HG03342 (cell line): ENCODE results near the gene GALNT3.
A peak's percentile ranks its signal among the peaks of the same experiment; 100 is the strongest.

Experiments
- ATAC-seq: cut with Tn5 transposase; IDR thresholded peaks from one replicate; pipeline ENCODE4 v1.9.1; 2021; ENCODE audit warnings: mild to moderate bottlenecking, moderate library complexity; ENCODE audit not compliant: unreplicated experiment

The GALNT3 gene

DNA sequence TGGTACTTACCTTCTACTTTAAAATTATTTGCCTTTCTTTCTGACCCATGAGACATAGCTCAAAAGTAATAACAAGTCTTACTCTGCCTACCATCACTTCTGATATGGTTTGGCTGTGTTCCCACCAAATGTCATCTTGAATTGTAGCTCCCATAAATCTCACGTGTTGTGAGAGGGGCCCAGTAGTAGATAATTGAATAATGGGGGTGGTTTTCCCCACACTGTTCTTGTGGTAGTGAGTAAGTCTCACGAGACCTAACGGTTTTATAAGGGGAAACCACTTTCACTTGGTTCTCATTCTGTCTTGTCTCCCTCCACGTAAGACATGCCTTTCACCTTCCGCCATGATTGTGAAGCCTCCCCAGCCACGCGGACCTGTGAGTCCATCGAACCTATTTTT lies 47.5 kb downstream of the GALNT3 start:
- ATAC-seq: no peak

DNA sequence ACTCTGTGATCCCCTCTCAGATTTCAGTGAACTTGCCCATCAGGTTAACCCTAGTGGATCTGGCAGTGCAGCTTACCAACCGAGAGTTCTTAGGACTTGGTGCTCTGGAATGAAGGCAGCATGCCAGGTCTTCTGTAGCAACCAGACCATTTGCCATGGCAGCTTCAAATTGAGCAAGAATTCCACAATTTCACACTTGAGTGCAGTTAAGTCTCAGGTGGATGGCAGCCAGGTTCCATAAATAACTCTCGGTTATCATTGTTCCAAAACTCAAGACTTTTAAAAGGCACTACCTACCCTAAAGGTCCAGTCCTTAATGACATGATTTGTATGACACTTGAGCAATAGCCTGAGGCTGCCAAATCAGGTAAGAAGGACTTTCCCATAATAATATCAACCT lies 48.1 kb downstream of the GALNT3 start:
- no peak for ATAC-seq

DNA sequence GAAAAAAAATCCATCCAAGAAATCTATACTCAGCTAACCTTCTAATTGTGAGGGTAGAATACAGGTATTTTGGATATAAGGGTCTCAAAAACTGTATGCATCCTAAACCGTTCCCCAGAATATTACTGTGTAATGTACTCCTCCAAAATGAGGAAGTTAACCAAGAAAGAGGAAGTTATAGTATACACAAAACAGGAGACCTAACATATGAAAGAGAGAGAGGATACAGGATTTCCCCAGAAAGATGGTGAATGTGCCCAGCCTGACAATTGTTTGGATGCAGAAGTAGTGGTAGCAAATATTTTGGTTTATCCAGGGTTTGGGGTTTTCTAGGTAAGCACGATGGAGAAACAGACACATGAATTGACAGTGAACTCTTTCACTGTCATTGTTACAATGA lies 50.6 kb downstream of the GALNT3 start:
- peak; percentile 99 for ATAC-seq

DNA sequence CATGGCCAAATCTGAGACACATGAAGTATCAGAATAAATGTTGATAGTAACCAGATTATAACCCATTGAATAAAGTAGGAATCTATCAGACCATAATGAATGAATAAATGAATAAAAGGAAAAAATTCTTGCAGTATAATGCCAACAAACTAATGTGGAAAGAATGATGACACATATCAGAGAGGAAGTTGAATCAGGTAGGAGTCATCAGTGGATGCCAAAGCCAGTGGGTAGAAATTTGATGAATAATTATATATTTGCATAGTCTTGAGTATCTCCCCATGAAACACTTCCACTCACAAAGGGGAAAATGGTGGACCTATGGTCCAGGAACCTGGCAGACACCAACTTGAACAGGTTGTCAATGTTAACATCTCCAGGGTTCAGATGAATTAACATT lies 68.6 kb downstream of the GALNT3 start:
- ATAC-seq: no peak

DNA sequence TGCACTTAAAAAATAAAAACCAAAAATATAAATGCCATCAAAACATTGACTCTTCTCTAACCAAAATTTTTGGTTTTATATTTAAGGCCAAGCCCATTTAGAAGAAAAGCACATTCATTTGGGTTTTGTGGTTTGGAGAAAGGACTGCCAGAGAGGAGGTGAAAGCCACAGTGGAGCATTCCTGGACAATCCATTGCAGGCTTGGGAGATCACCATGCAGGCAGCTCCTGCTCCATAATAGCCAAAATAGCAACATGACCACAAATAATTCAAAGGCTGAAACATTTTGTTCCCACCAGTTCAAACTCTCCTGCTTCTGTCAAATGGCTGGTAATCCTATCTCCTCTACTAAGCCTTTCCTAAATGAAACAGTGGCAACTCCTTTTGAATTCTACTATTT lies 73.5 kb downstream of the GALNT3 start:
- ATAC-seq: no peak

DNA sequence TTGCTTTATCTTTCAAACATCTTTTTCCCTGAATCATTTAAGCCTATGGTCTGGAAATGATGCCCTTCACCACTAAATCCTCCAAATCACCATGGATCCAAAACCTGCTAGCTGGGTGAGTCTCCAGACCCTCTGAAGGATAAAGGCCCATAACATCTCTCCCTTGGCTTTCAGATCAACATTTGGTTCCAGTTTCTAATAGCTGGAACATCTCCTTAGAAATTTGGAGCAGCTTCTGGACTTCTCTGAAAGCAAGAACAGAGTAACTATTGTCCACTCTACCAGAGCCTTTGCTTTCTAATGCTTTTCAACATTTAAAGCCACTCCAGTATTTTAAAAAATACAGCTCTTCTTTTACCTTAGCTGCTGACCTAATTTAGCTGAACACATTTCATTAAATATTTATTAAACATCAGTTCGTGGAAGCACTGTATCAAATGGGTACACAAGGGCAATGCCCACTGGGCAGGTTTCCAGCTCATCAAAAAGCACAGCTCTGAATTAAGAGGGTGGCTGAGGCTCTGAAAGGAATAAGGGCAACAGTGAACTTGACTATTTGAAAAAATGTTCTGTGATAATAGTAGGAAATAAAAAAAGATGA lies 75.3 kb downstream of the GALNT3 start:
- ATAC-seq: no peak

DNA sequence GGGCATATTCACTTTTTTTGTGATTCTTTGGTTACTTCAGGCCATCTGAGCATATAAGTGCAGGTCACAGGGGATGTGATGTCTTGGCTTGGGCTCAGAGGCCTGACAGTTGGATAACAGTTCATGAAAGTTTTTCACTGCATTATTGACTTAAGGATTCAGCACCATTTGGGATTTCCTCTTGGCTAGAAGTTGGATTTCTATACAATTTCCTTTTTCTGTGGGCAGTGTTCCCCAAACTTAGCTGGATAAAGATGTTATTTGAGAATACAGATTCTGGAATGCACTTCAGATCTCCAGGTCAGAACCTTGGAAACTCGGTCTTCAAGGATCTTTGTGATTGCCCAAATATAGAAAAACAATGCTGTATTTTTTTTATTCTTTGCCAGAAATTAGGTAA lies 78.0 kb downstream of the GALNT3 start:
- ATAC-seq: no peak

DNA sequence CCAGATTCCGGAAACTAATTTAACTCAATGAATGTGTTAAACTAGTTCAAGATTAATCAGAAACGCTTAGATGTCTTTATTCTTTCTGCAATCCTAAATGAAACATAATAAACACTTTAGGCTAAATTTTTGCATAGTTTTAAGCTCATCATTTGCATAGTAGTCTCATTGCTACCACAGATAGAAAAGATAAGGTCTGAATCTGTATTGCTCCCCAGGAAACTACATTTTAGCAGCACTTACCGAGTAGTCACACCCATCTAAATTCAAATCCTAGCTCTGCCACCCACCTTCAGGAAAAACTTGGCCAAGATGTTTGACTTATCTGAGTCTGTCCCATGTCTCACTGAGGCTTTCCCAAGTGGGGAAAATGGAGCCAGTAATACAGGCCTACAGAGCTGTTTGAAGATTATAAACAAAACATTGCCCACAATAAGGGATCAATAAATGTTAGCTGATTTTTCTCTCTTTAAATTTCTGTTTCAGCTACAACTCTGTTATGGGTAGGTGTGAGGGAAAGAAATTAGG lies 87.0 kb downstream of the GALNT3 start:
- no peak for ATAC-seq

DNA sequence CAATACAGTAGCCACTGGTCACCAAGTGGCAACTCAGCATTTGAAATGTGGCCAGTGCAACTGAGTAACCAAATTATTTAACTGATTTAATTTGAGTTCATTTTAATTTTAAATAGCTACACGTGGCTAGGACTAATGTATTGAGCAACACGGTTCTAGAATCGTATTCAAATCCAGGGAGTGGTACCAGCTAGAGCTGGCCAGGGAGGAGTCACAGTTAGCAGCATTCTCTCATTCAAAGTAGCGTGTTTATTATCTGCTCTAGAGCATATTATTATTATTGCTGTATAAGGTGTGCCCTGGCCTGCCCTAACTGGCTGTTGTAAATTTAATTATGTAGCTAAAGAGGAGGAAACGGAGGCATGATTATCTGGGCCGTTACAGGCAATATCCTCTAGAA lies 92.9 kb downstream of the GALNT3 start:
- no peak for ATAC-seq

DNA sequence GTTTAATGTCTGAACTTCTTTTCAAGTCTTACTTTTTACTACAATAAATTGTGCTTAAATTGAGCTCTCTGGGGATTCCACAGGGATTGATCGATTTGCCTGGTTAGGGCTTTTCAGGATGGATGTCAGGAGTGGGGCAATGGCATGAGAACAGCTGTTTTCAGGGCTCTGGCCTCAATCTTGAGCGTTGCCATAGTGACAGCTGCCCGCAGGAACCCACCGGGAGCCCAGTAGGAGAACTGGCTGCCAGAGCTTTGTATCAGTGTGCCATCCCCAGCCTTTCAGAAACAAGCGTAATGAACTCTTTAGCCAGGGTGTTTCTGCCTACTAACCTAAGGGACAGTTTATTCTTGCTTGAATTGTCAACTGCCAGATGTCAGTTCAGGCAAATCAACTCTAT lies 93.5 kb downstream of the GALNT3 start:
- ATAC-seq: no peak

DNA sequence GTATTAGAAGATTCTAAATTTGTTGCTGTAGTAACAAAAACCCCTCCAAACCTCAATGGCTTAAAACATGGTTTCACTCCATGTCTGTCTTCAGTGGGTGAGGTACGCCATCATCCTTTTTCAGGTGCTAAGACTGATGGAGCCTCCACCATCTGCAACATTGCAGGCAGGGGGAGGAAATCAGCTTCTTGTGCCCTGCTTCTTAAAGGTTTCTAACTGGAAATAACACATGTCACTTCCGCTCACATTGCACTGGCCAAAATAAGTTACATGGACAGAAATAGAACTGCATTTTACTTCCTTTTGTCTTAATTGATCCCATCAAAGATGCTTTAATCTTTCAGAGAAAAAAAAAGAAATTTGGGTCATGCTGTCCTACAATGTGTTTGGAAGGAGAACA lies 94.1 kb downstream of the GALNT3 start:
- ATAC-seq: no peak

DNA sequence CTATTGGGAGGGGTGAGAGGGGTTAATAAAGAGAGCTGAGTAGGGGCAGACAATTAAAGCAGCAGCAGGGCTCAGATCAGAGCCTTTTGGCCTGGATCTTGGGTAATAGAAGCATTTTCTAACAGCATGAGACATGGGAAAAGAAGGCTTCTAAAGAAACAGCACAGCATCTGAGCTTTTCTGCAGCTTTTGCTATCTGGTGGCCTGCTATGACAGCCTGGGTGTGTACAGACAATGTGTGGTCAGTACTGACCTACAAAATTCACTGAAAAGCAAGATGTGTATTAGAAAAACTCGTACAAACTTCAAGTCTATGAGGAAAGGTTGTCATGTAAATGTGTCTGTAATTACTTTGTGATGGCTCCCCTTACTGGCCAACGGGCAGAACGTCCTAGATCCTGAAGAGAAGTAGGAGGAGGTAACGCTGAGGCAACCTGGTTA lies 95.6 kb downstream of the GALNT3 start:
- ATAC-seq: peak; percentile 73

DNA sequence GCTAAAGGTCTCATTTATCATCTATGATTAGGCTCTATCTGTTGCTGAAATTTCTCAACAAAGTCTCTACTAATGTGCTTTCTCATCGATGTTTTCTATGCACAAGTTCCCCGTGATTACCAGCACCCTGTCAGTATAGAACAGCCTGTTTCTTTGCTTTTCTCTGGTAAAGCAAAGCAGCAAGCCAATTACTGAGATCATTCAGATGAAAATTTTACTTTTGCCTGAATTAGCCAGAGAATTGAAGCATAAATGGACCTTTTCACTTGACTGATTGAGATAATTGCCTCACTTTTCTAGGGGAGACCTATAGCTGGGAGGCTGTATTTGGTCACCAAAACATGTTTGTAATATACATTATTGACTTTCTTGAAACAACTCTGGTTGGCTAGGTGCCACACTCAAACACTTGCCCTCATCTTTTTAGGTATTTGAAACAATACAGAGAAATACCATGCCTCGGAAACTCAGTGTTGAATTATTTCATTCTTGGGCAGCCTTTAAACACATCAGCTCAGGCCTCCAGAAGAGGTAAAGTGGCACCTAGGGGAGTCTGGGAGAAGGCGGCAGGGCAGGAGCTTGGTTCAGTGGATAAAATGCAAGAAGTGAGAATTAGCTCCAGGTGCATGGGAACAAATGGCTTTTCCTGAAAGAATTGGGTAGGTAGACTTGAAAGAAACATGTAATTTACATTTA lies 96.2 kb downstream of the GALNT3 start:
- no peak for ATAC-seq
